ENCODE measurements around the gene COL9A2.

COL9A2 gene

GRCh38 chr1:40252601-40253000 is 64.5 kb downstream of the COL9A2 start:
- Mint-ChIP-seq H3K36me3 (peaks cover 12% of the 10 kb centered on the region), H3K4me1 (peaks cover 35% of the 10 kb centered on the region), H3K27me3 (no peaks in the 10 kb centered on the region), H3K4me3 (no peak overlapping the region), H3K9me3 (no peaks in the 10 kb centered on the region), H3K27ac (no peak overlapping the region)
- CTCF ChIA-PET, result no interaction called here
- no peak for DNase-seq

GRCh38 chr1:40251456-40251855 is 65.6 kb downstream of the COL9A2 start:
- Mint-ChIP-seq H3K36me3 (peaks cover 10% of the 10 kb centered on the region), H3K27me3 (no peaks in the 10 kb centered on the region), H3K27ac (no peak overlapping the region), H3K9me3 (no peaks in the 10 kb centered on the region), H3K4me3 (no peak overlapping the region), H3K4me1 (peaks cover 28% of the 10 kb centered on the region)
- DNase-seq, result no peak
- CTCF ChIA-PET, result no interaction called here
